ENCODE results near the gene SLU7.
A peak's percentile ranks its signal among the peaks of the same experiment; 100 is the strongest.
"Not testable (repeated sequence)": the region's sequence is repeated elsewhere in the genome, so short reads cannot be mapped to it uniquely, and the experiment has no call there.

Gene SLU7

DNA sequence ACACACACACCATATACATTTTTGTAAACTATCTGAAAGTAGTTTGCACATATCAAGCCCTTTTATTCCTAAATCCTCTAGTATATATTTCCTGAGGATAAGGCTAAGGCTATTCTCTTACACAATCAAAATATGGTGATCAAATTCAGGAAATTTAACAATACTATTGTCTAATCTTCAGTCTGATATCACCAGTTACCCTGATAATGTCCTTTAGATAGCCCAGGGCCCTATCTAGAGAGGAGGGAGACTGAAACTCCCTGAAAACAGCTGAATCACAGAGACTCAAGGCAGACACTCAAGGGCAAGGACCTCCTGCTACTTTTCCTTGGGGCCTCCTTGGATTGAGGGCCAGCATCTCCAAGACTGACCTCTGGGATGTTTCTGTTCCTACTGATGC, 33.2 kb upstream of the SLU7 start:
- no peak overlapping the region for H3K4me3 ChIP-seq (ENCODE audit: low read depth, low read length)
- no peak for DNase-seq (ENCODE audit: low read depth)

DNA sequence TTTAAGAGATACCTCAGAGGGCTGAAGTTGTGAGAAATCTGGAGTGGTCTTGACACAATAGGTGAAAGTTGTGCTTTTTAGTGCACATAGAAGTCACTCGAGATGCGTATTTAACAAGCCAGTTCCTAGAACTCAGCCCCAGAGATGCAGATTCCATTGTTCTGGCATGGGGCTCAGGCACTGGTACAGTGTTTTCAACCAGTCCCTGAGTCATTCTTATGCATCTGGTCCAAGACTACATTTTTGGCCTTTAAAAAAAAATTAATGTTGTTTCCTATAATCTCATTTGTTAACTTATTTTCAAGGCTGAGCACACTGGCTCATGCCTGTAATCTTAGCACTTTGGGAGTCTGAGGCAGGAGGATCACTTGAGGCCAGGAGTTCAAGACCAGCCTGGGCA, 32.4 kb upstream of the SLU7 start:
- no peak overlapping the region for H3K4me3 ChIP-seq (ENCODE audit: low read depth, low read length)
- no peak for DNase-seq (ENCODE audit: low read depth)

DNA sequence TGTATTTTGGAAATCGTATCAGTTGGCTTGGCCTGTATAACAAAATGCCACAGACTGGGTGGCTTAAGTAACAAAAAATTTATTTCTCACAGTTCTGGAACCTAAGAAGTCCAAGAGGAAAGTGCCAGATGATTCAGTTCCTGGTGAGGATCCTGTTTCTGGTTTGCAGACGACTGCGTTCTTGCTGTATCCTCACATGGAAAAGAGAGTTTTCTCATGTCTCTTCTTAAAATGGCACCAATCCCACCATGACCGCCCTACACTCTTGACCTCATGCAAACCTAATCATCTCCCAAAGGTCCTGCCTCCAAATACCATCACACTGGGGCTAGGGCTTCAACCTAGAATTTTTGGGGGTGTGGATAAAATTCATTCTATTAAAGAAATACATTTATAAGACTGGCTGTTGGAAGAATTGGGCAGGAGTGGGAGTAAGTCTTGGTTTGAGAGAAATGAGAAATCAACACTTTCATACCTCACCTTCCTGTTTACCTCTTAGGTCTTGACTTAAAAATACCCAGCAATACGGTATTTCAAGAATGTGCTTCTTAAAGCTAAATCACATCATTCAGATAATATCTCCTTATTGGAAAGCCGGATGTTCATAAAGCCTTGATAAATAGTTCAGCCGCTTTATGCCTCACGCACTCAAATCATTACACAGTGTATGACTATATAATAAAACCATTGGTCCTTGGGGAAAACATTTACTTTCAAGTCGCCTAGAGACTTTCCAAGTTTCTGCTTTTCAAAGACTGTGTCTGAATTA, 31.5 kb upstream of the SLU7 start:
- DNase-seq (ENCODE audit: low read depth): no peak
- no peak overlapping the region for H3K4me3 ChIP-seq (ENCODE audit: low read depth, low read length)

GRCh38 chr5:160449458-160449857, 30.6 kb upstream of the SLU7 start:
- H3K4me3 ChIP-seq (ENCODE audit: low read depth, low read length): no peak overlapping the region
- DNase-seq (ENCODE audit: low read depth): no peak

DNA sequence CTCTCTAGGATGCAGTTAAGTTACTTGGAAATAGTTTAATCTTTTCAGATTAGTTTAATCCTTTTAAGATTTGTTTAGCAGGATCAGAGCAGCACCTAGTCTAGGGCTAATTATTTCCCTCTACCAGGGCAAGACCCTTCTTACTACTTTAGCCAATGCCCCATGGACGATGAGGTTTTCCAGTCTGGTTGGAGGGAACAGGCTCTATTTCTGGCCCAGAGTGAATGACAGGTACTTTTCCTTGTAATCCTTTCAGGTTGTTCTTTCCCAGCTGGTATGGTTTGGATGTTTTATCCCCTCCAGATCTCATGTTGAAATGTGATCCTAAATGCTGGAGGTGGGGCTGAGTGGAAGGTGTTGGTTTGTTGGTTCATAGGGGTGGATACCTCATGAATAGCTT, 30.0 kb upstream of the SLU7 start:
- no peak for DNase-seq (ENCODE audit: low read depth)
- no peak overlapping the region for H3K4me3 ChIP-seq (ENCODE audit: low read depth, low read length)

GRCh38 chr5:160445751-160446150, 26.9 kb upstream of the SLU7 start:
- DNase-seq (ENCODE audit: low read depth): no peak
- no peak overlapping the region for H3K4me3 ChIP-seq (ENCODE audit: low read depth, low read length)

DNA sequence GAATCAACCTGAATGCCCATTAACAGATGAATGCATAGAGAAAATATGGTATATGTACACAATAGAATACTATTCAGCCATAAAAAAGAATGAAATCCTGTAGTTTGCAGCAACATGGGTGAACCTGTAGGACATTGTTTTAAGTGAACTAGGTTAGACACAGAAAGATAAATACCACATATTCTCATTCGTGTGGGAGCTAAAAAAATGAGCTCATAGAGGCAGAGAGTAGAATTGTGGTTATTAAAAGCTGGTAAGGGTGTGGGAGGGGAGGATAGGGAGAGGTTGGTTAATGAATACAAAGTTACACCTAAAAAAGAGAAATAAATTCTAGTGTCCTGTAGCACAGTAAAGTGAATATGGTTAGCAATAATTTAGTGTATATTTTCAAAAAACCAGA, 26.3 kb upstream of the SLU7 start:
- DNase-seq (ENCODE audit: low read depth): no peak
- no peak overlapping the region for H3K4me3 ChIP-seq (ENCODE audit: low read depth, low read length)

DNA sequence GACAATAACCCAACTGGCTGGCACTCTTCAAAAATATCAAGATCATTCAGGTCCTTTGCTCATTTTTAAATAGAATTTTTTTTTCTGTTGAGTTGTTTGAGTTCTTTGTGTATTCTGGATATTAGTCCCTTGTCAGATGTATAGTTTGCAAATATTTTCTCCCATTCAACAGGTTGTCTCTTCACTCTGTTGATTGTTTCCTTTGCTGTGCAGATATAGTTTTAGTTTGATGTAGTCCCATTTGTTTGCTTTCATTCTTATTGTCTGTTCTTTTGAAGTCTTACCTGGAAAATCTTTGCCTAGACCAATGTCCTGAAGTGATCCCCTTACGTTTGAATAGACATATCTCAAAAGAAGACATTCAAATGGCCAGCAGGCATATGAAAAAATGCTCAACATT, 25.5 kb upstream of the SLU7 start:
- H3K4me3 ChIP-seq (ENCODE audit: low read depth, low read length): no peak overlapping the region
- no peak for DNase-seq (ENCODE audit: low read depth)

- no peak for DNase-seq (ENCODE audit: low read depth)
- no peak overlapping the region for H3K4me3 ChIP-seq (ENCODE audit: low read depth, low read length)
Measured at GRCh38 chr5:160442824-160443431, 24.0 kb upstream of the SLU7 start.

DNA sequence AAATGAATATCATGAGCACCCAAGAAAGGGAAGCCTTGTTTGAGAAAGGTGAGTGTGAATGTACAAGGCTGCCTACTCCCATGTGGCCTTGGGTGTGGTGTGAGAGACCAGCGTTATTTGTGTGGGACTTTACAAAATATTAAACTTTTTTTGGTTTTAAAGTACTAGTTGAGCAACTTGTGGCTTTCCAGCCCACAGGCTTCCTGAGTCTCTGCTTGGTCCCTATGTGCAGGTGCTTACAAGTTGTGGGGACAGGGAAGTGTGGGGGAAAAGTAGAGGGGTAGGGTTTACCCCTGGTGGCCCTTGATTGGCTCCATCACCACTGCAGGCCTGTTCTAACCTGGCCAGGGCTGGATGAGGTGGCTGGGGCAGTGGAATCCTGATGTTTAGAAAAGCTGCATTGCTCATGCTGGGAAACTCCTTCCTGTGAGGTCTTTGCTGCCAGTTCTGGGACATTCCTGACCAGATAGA, 22.5 kb upstream of the SLU7 start:
- no peak overlapping the region for H3K4me3 ChIP-seq (ENCODE audit: low read depth, low read length)
- DNase-seq (ENCODE audit: low read depth): no peak

DNA sequence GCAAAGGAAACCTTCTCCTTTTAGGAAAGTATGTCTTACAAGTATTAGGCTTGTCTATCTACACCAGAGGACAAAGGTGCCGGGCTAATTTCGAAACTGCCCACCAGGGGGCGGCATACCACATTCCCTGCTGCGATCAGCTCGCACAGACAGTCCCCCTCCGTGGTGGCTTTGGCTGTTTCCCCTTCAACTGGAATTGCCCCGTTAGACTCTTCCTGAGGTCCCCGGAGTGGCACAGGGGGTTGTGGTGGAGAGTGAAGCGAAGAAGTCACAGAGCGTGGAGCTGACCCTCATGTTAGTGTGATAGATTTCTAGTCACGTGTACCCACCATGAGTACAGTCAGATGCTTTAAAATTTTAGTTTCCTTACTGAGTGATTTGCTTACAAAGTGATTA, 20.3 kb upstream of the SLU7 start:
- DNase-seq (ENCODE audit: low read depth): no peak
- peak overlapping the region; percentile 39 for H3K4me3 ChIP-seq (ENCODE audit: low read depth, low read length)

GRCh38 chr5:160438316-160439204, 19.7 kb upstream of the SLU7 start:
- DNase-seq (ENCODE audit: low read depth): no peak
- H3K4me3 ChIP-seq (ENCODE audit: low read depth, low read length): peak overlapping the region; percentile 39

DNA sequence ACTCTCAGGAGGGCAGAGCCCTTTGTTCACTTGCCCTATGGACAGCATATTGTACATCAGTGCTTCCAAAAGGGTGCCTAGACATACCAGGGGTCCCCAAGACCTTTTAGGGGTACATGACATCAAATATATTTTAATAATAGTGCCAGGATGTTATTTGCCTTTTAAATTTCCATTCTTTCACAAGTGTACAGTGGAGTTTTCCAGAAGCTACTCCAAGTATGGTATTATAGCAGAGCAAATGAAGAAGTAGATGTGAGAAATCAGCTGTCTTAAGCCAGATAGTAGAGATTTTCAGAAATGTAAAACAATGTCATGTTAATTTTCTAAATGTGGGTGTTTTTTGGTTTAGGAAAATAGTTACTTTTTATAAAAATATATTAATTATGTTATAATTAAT, 18.4 kb upstream of the SLU7 start:
- DNase-seq (ENCODE audit: low read depth): no peak
- H3K4me3 ChIP-seq (ENCODE audit: low read depth, low read length): no peak overlapping the region

DNA sequence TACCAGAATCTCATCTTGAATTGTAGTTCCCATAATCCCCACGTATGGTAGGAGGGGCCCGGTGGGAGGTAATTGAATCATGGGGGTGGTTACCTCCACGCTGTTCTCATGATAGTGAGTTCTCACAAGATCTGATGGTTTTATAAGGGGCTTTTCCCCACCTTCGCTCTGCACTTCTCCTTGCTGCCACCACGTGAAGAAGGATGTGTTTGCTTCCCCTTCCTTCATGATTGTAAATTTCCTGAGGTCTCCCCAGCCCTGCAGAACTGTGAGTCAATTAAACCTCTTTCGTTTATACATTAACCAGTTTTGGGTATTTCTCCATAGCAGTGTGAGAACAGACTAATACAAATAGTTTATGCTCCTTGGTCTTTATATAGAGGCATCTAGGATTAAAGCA, 17.8 kb upstream of the SLU7 start:
- H3K4me3 ChIP-seq (ENCODE audit: low read depth, low read length); DNase-seq (ENCODE audit: low read depth): not testable (repeated sequence)

- H3K4me3 ChIP-seq (ENCODE audit: low read depth, low read length): no peak overlapping the region
- DNase-seq (ENCODE audit: low read depth): no peak
Measured at GRCh38 chr5:160436017-160436416, 17.1 kb upstream of the SLU7 start.

DNA sequence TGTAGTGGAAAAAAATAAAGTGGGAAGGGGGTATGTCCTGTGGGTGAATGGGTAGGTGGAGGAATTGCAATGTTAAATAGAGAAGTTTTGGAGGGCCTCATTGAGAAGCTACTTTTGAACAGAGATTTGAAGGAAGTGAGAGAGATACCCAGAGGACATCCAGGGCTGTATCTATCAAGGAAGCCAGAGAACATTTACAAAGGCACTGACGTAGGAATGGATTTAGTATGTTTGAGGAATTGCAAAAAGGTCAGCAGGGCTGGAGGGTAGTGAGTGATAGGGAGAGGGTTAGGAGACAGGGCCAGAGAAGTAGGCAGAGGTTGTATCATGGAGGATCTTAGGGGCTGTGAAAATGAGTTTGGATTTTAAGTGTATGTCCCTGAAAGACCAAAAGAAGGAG, 16.7 kb upstream of the SLU7 start:
- no peak for DNase-seq (ENCODE audit: low read depth)
- no peak overlapping the region for H3K4me3 ChIP-seq (ENCODE audit: low read depth, low read length)

DNA sequence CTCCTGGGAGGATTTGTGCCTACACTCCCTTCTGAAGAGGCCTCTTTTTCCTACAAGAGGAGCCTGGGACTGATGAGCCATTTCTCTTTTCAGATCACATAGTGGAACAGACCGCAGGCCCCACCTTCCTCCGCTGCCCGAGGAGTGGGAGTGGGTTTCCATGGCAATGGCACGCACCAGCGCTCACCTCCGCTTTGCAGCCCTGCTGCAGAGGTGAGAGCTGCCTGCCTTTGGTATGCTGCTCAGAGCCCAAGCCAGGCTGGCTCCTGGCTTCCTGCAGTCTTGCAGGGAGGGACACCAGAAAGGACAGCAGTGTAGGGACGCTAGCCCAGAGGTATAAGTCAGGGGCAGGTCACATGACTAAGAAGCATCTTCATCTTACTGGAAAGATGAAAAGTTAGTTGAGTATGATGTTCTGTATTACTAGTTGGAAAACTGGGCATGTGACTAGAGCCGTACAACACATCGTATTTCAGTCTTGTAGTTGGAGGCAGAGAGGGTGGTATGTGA, 15.2 kb upstream of the SLU7 start:
- peak; percentile 12 for DNase-seq (ENCODE audit: low read depth)
- no peak overlapping the region for H3K4me3 ChIP-seq (ENCODE audit: low read depth, low read length)

DNA sequence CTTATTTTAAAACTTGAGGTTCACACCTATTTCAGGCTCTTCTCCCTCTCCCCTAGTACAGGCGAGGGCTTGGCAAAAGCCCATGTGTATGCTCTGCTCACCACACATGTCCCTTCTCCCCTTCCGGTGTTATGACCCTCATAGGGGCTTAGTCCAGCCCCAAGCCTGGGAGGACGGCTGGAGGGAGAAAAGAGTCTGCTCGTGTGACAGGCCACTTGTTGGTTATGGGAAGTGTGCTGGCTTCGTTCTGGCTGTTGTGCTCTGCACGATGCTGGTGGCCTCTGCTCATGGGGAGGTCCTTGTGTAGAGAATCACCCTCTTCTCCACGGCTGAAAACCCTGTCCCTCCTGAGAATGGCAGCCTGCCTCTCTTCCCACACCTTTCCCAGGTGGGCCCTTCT, 13.9 kb upstream of the SLU7 start:
- DNase-seq (ENCODE audit: low read depth): no peak
- H3K4me3 ChIP-seq (ENCODE audit: low read depth, low read length): no peak overlapping the region

DNA sequence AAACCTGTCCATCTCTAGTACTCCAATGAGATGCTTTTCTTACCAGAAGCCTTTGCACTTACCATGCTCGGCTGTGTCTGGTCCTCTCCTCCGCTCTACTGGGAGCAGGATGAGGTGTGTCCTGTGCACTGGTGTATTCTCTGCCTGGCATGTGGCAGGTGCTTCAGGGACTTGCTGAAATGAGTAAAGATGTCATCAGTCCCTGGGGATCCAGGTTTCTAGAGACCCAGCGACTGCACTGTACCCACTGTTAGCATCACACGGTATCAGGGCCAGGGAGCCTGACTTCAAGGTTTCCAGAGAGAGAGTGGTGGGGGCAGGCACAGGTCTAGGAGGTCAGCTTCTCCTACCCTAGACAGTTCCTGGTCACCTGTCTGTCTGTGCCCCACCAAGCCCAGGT, 13.3 kb upstream of the SLU7 start:
- no peak overlapping the region for H3K4me3 ChIP-seq (ENCODE audit: low read depth, low read length)
- no peak for DNase-seq (ENCODE audit: low read depth)

- DNase-seq (ENCODE audit: low read depth): no peak
- H3K4me3 ChIP-seq (ENCODE audit: low read depth, low read length): no peak overlapping the region
Measured at GRCh38 chr5:160427607-160428006, 8.7 kb upstream of the SLU7 start.

All from skeletal muscle cell (primary cell).